GM08714 (cell line): ENCODE measurements around the gene ZBTB7C.

Experiments
- H3K4me3 ChIP-seq: fragments of 200-500 bp; sonication (Bioruptor generic); 2 replicates; pipeline ENCODE4 v1.5.1; 2014; ENCODE audit warnings: mild to moderate bottlenecking, low read length, inconsistent platforms
- ZNF274 ChIP-seq: IDR thresholded peaks from 2 replicates; pipeline ENCODE4 v1.6.1; 2012; ENCODE audit warnings: mild to moderate bottlenecking, low read depth, low read length

Gene ZBTB7C

DNA sequence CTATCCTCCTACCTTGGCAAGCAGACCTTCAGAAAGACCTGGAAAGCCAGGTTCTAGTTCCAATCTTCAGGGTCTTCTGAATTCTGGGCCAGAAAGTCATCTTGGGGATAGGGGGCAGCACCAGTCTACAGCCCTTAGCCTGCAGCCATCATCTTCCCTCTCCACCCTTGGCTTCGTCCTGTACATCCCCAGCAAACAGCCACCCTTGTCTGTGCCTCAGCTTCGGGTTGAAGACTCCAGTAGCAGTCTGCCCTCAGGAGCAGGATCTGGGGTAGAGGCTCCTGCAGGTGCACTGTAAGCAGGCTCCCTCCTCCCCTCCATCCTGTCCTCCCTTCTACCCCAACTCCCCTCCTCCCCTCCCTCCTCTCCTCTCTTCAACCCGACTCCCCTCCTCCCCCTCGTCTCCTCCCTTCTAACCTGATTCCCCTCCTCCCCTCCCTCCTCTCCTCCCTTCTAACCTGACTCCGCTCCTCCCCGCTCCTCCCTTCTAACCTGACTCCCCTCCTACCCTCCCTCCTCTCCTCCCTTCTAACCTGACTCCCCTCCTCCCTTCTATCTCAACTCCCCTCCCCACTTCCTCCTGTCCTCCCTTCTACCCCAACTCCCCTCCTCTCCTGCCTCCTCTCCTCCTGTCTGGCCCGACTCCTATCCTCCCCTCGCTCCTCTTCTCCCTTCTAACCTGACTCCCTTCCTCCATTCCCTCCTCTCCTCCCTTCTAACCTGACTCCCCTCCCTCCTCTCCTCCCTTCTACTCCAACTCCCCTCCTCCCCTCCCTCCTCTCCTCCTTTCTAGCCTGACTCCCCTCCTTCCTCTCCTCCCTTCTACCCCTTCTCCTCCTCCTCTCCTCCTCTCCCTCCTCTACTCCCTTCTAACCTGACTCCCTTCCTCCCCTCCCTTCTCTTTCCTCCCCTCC is 388.6 kb downstream of the ZBTB7C start:
- no peak for TF ChIP-seq ZNF274
- H3K4me3 ChIP-seq = no peak overlapping the region

GRCh38 chr18:48019557-48020325 is 389.4 kb downstream of the ZBTB7C start:
- TF ChIP-seq ZNF274 = no peak
- H3K4me3 ChIP-seq = no peak overlapping the region

GRCh38 chr18:48018851-48019250 is 390.3 kb downstream of the ZBTB7C start:
- no peak for TF ChIP-seq ZNF274

DNA sequence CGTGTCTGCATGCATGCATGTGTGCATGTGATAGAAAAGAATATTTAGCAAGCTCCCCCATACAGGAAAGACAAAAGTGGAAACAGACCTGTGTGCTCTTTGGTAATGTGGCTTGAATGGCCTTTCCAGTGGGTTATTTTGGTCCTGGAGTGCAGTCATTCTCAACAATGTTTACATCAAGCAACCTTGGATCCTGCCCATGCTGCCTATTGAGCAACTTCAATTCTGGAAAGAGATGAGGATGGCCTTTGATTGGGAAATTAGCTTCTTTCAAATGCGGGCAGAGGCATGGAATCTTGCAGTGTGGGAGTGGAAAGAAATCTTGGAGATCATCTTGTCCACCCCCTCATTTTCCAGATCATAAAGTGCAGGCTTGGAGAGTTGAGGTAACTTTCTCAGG is 391.5 kb downstream of the ZBTB7C start:
- H3K4me3 ChIP-seq = no peak overlapping the region
- TF ChIP-seq ZNF274 = no peak

More at GRCh38 chr18:48018851-48019250, 390.3 kb downstream of the ZBTB7C start:
- no peak overlapping the region for H3K4me3 ChIP-seq

DNA sequence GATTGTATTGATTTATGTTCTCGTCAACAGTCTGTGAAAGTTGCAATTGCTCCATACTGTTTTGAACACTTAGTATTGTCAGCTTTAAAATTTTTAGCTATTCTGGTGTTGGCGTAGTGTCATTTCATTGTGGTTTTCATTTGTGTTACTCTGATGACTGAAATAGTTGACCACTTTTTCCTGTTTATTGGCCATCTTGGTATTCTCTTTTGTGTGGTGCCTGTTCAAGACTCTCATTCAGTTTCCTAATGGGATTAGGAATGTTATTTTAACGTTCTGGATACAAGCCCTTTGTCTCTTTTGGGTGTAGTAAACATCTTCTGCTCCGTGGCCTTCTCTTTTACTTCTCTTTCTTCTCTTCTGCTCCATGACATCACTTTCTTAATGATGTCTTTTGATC is 396.0 kb downstream of the ZBTB7C start:
- no peak for TF ChIP-seq ZNF274
- no peak overlapping the region for H3K4me3 ChIP-seq

DNA sequence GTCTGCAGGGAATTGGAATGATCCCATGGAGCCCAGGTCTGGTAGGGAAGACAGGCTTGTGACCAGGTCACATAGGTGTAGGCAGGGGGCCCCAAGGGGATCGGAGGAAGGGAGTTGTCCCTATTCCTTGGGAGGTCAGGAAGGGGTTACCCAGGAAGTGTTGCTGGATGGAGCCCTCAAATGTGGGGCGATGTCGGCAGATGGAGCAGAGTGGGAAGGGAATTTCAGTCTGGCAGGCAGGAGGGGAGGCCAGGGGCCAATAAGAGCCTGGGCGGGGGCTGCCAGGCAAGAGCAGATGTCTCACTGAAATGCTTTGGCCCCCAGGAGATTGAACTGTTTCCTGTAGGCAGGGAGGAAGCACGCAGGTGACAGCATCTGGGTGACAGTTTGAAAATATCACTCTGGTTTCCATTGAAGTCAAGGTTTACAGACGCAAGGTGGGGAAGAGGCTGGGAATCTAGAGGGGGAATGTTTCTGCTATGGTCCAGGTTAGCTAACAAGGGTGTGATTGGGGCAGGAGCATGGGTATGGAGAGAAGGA is 397.2 kb downstream of the ZBTB7C start:
- H3K4me3 ChIP-seq = no peak overlapping the region
- no peak for TF ChIP-seq ZNF274

DNA sequence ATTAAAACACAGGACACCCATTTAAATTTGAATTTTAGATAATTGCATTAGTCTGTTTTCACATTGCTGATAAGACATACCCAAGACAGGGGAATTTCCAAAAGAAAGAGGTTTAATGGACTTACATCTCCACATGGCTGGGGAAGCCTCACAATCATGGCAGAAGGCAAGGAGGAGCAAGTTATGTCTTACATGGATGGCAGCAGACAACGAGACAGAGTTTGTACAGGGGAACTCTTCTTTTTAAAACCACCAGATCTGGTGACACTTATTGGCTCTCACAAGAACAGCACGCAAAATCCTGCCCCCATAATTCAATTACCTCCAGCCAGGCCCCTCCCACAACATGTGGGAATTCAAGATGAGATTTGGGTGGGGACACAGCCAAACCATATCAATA is 398.9 kb downstream of the ZBTB7C start:
- no peak overlapping the region for H3K4me3 ChIP-seq
- TF ChIP-seq ZNF274 = no peak

GRCh38 chr18:48009116-48009745 is 400.0 kb downstream of the ZBTB7C start:
- H3K4me3 ChIP-seq = no peak overlapping the region
- TF ChIP-seq ZNF274 = no peak

DNA sequence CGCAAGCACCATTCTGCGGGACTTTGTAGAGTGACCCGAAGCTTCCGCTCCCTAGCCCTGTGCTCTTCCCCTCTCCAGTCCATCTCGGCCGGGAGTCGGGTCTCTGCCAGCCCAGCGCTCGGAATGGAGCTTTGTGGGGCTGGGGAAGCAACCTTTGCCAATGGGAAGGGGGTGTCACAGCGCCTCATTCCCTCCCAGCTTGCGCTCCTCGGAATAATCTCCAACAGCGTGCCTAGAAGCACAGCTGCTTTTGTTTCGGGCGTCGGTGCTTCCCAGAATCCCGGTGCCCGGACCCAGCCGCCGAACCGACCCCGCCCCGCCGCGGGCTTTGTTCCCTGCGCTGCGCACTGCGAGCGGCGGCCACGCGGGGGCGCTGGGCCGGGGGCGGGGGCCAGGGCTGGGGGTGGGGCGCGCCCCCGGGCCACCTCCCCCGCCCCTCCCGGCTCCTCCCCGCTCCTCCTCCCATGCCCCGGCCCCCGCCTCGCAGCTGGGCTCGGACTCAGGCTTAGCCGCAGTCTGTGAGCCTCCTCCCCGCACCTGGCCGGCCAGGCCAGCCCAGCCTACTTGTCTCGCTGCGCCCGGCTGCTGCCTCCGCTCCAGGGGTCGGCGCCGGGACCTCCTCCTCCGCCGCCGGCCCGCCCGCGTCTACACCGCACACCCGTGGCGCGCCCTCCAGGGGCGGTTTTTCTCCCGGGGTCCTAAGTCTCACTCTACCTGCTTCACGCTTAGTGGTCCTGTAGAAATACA is 401.1 kb downstream of the ZBTB7C start:
- TF ChIP-seq ZNF274 = no peak
- H3K4me3 ChIP-seq = peak overlapping the region; percentile 58

- H3K4me3 ChIP-seq = no peak overlapping the region
- TF ChIP-seq ZNF274 = no peak
Measured at GRCh38 chr18:48007381-48007780, 401.8 kb downstream of the ZBTB7C start.

DNA sequence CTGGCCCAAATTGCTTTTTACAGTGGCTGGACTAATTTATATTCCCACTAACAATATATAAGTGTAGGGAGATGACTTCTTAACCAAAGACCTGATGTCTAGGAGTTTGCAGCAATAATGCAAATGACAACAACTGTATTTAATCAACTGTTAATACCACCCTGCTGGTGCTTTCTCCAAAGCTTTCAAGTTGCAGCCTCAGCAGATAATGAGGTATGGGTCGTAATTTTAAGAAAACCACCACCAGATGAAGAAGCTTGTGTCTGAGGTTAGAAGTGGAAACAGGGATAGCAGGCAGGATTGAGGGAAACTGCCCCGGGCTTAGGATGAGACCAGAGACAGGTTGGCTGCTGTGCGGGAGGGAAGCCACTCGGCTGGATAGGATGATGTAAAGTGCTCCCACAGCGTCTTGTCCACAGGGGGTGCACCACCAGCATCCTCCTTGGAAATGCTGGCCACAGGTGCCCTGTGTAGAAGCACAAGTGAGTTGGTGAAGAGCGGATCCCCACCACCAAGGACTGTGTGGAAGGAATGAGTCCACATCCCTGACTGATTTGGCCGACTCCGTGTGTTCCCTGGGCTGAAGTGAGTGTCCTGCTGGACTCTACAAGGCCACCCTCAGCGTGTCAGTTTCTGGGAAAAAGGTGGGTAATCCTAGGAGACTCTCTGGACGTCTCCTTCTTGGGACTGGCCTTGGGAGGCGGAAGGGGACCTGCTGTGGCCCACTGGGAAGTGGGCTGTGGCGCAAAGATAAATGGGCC is 402.6 kb downstream of the ZBTB7C start:
- H3K4me3 ChIP-seq = no peak overlapping the region
- no peak for TF ChIP-seq ZNF274

DNA sequence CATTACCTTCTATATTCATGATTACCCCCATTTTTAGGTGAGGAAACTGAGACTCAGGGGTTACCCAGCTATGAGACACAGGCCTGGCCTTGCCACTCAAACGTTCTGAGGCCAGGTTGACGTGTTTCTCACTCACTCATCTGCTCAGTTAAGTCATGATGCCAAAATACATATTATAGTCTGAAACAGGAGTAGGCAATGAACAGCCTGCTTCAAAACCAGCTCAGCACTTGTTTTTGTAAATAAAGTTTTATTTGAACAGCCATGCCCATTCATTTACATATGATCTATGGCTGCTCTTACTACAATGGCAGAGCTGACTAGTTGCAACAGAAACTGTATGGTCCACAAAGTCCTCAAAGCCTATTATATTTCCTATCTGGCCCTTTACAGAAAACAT is 404.6 kb downstream of the ZBTB7C start:
- H3K4me3 ChIP-seq = no peak overlapping the region
- TF ChIP-seq ZNF274 = no peak
